ENCODE data around the gene LRRC46. TPM values are rescaled to one million over a fixed set of nuclear protein-coding genes. Genes with fewer than 3 reads are reported as not detected.

LRRC46 gene
- total and polyA plus RNA-seq, 2 of the 13 experiments (the other 11 are each of a cell fraction or from before 2014, with no cell fraction given), result 0.09 TPM

GRCh38 chr17:47831003-47831933 is at the start of gene LRRC46, which contains the start of gene MRPL10 (continued):
- TF ChIP-seq ZNF276 (CRISPR knock-in tag; IDR thresholded peaks at IDR 0.05; ENCODE audit: low read depth) (0 out of 2 replicates have a peak, but pooled peaks have one; percentile 11), KDM4B (CRISPR knock-in tag; IDR thresholded peaks at IDR 0.05) (peak; percentile 62), MAFG (CRISPR knock-in tag; IDR thresholded peaks at IDR 0.05) (no peak), DMTF1 (CRISPR knock-in tag; IDR thresholded peaks at IDR 0.05) (no peak), ZKSCAN8 (CRISPR knock-in tag; IDR thresholded peaks at IDR 0.05; ENCODE audit: borderline replicate concordance) (no peak), KDM2A (CRISPR knock-in tag; IDR thresholded peaks at IDR 0.05; ENCODE audit: borderline replicate concordance, low read depth) (peak; percentile 99), SP2 (CRISPR knock-in tag; IDR thresholded peaks at IDR 0.05) (peak; percentile 80), POGZ (CRISPR knock-in tag; IDR thresholded peaks at IDR 0.05) (peak; percentile 80; the same call in 1 of the 2 replicates), ATRX (CRISPR knock-in tag; IDR thresholded peaks at IDR 0.05; ENCODE audit: borderline replicate concordance) (0 out of 2 replicates have a peak, but pooled peaks have one; percentile 30), ZNF17 (CRISPR knock-in tag; IDR thresholded peaks at IDR 0.05) (no peak), ZNF772 (CRISPR knock-in tag; IDR thresholded peaks at IDR 0.05) (peak; percentile 4; the same call in 1 of the 2 replicates), ZMYM4 (CRISPR knock-in tag; IDR thresholded peaks at IDR 0.05) (peak; percentile 67), TEAD2 (CRISPR knock-in tag; IDR thresholded peaks at IDR 0.05) (no peak), DNMT1 (CRISPR knock-in tag; IDR thresholded peaks at IDR 0.05) (peak; percentile 86; the same call in 1 of the 2 replicates), RXRA (CRISPR knock-in tag; IDR thresholded peaks at IDR 0.05) (peak; percentile 70), CBX5 (CRISPR knock-in tag; IDR thresholded peaks at IDR 0.05; ENCODE audit: borderline replicate concordance) (no peak), SAFB2 (CRISPR knock-in tag; IDR thresholded peaks at IDR 0.05; ENCODE audit: borderline replicate concordance, low read depth) (peak; percentile 88), ZNF138 (CRISPR knock-in tag; IDR thresholded peaks at IDR 0.05; ENCODE audit: low read depth) (no peak), ATF1 (CRISPR knock-in tag; IDR thresholded peaks at IDR 0.05) (no peak), CREM (IDR thresholded peaks at IDR 0.05) (peak; percentile 80), CREM (CRISPR knock-in tag; IDR thresholded peaks at IDR 0.05) (no peak), U2AF2 (IDR thresholded peaks at IDR 0.05; ENCODE audit: low read depth, low read length) (no peak), ZSCAN5A (CRISPR knock-in tag; IDR thresholded peaks at IDR 0.05; ENCODE audit: borderline replicate concordance) (no peak), RAD21 (CRISPR knock-in tag; IDR thresholded peaks at IDR 0.05) (peak; percentile 25; the same call in 1 of the 2 replicates), RARA (CRISPR knock-in tag; IDR thresholded peaks at IDR 0.05) (0 out of 2 replicates have a peak, but pooled peaks have one; percentile 19), YEATS2 (CRISPR knock-in tag; IDR thresholded peaks at IDR 0.05; ENCODE audit: borderline replicate concordance) (peak; percentile 99)

Measured in HepG2 (cell line).